ENCODE measurements around the gene PPFIA4.

PPFIA4 gene

GRCh38 chr1:203099805-203100515 is 73.7 kb downstream of the PPFIA4 start:
- DNase-seq (ENCODE audit: low read depth) = no peak

GRCh38 chr1:203100516-203100869 is 74.2 kb downstream of the PPFIA4 start:
- DNase-seq (ENCODE audit: low read depth) = no peak

- DNase-seq (ENCODE audit: low read depth) = no peak
Measured at GRCh38 chr1:203101813-203102634, 75.7 kb downstream of the PPFIA4 start.

DNA sequence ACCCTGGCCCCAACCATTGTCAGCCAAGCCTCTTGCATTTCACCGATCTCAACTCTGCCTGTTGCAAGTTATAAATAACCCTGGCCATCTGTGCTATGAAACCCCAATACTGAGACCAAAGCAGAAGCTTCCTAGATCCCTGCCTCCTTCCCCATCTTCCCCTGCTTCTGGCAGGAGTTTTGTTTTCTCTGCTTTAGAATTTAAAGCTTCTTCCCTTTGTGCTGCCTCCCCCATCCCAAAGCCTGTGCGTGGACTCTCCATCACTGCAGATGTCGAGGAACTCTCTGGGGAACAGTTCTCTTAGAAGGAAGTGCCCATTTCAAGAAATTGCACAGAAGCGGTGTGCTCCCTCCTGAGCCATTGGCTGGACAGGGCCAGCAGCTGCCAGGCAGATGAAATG is 76.9 kb downstream of the PPFIA4 start:
- DNase-seq (ENCODE audit: low read depth) = no peak

- no peak for DNase-seq (ENCODE audit: low read depth)
Measured at GRCh38 chr1:203103829-203104495, 77.7 kb downstream of the PPFIA4 start.

- DNase-seq (ENCODE audit: low read depth) = no peak
Measured at GRCh38 chr1:203104789-203105390, 78.6 kb downstream of the PPFIA4 start.

DNA sequence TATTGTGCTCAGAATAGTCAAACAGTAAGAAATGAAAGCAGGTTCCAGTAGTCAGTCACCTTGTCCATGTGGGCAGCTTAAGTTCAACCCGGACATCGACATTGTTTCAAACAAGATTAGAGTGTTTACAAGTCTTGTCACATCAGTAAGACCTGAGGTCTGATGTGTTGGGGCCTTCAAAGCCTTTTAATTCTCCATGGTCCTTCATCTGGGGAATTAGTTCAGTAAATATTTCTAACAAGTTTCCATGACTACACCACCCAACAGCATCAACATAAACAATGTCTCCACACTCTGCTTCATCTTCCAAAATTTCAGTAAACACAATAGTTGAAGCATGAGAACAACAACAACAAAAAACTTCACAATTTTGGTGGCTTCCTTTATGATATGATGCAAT is 86.2 kb downstream of the PPFIA4 start:
- DNase-seq (ENCODE audit: low read depth) = no peak

DNA sequence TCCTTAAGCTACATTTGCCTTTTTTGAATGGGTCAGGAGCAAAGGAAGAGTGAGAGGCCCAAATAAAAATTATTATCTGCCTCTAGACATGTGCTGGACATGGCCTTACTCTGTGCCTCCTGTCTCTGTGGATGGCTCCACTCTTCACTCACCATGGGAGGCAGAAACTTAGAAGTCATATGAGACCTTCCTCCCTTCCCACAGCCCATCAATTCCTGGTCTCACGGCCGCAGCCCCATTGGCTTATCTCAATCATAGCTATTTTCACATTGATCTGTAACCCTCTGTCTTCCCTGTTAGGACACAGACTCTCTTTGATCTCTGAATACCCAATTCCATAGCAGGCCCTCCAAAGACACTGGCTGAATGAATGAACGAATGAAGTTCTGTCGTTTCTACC is 87.0 kb downstream of the PPFIA4 start:
- DNase-seq (ENCODE audit: low read depth) = no peak

- DNase-seq (ENCODE audit: low read depth) = no peak
Measured at GRCh38 chr1:203114202-203114601, 87.9 kb downstream of the PPFIA4 start.

- no peak for DNase-seq (ENCODE audit: low read depth)
Measured at GRCh38 chr1:203116091-203116820, 90.0 kb downstream of the PPFIA4 start.

DNA sequence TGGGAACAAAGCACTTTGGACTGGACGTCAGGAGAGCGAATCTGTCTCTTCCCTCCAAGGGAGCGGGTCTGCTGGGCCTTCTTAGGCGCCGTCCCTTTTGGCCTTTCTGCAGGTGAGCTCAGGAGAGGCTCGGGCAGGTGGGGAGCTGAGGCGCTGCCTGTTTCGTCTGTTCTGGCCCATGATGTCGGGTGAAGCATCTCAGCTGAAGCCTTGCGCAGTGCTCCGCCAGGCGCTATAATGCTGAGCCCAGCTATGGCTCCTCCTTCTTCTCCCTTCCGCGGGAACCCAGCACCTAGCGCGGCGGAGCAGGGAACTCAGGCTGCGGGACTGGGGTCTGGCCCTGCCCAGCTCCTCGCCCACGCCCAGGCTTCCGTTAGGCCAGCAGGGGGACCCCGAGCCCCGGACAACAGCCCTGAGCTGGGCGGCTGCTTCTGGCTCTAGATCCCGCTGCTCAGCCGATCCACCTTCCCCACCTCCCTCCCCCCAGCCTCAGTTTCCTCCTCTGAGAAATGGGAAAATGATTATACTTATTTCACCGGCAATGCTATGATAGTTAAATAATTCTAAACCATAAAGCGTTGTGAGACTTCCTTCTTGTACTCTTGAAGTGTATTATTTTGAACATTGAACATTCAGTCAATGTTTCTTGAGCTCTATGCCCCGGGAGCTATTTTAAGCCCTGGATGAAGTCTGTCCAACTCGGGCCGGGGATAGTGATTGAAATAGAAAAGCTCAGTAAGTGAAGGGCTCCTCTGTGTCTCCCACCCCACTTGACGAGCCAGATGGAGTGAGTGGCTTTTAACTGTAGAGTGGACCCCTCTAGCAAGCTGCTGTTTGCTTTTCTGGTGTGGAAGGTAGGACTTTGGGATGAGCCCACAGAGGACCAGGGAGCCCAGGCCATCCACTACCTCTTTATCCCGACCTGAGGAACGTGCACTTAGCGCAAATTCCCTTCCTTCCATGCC is 91.6 kb downstream of the PPFIA4 start:
- peak; percentile 49 for DNase-seq (ENCODE audit: low read depth)

DNA sequence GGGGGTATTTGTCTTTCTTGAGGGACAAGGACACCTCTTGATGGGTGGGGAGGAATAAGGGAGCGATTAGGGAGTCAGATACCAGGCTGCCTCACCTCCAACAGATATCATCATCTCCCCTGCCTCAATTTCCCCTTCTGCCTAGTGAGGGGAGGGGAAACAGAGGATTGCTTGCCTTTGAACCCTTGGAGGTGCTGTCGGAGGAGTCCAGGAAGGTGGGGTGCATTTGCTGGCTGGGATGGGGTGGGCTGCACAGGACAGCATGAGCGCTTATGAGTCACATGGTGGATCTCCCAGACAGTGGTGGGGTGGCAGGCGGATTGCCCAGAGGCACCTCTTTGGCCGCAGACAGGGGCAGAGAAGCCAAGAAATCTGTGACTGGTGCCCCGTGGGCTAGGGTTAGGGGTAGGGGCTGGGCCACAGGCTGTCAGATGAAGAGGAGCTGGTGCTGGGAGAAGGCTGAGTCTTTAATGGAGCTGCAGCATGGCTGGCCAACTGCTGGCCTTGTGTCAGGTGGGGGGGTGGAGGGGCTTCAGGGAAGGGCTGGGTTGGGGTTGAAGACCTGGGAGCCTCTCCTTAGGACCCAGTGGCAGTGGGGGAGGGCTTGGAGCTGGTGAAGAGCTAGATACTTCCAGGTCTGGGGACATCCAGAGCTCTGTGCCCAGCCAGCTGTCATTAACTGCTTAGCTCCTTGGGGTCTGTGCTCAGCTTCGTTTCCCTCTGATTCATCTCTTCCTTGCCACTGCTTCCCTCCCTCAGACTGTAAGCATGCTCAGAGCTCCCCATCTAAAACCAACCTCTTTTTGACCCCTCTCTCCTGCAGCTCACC is 94.2 kb downstream of the PPFIA4 start:
- DNase-seq (ENCODE audit: low read depth) = no peak

DNA sequence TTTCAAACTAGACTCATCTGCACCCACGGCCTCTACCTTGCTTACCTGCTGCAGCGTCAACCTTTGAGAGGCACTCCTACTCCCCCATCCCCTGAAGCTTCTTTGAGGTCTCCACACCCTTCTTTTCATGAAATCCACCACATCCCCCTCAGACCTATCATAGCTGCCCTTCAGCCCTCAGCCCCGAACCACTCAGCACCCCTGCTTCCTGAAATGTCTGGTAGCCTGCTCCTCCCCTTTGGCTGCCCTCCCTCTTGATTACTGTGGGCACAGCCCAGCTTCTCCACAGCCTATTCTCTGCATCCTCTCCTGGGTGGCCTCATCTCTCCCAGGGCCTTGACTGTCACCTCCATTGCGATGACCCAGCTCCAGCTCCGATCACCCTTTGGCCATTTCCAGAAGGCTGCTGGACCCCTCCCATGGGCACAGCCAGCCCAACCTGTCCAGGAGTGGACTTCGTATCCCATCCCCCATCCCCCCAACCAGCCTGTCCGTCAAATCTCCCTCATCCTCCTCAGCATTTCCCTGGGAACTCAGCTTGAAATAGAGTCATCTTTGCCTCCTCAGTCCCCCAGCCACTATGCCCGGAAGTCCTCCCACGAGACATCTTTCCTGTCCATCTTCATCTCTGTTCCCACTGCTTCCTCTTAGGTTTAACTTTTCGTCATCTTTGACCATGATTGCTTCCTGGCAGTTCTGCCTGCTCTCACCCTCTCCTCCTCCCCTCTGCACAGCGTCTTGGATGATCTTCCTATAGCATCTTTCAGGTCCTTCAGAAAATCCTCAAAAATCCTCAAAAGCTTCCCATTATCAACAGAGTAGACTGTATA is 95.1 kb downstream of the PPFIA4 start:
- no peak for DNase-seq (ENCODE audit: low read depth)

GRCh38 chr1:203122159-203122558 is 95.9 kb downstream of the PPFIA4 start:
- DNase-seq (ENCODE audit: low read depth) = no peak

DNA sequence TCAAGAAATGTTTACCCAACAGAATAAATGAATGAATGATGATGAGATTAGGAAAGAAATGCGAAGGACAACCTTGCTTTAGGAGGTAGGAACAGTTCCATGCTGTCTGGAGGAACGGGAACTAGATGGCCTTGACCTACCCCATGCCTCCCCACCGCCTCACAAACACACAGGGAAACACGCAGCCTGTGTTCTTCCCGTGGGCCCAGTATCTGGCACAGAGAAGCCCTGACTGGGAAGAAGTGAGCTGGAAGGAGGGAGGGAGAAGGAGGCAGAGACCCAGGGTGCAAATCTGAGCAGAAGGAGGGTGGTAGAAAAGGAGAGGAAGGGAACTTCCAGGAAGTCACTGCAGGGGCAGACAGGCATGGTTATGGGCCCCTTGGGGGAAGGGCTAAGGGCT is 97.7 kb downstream of the PPFIA4 start:
- no peak for DNase-seq (ENCODE audit: low read depth)

DNA sequence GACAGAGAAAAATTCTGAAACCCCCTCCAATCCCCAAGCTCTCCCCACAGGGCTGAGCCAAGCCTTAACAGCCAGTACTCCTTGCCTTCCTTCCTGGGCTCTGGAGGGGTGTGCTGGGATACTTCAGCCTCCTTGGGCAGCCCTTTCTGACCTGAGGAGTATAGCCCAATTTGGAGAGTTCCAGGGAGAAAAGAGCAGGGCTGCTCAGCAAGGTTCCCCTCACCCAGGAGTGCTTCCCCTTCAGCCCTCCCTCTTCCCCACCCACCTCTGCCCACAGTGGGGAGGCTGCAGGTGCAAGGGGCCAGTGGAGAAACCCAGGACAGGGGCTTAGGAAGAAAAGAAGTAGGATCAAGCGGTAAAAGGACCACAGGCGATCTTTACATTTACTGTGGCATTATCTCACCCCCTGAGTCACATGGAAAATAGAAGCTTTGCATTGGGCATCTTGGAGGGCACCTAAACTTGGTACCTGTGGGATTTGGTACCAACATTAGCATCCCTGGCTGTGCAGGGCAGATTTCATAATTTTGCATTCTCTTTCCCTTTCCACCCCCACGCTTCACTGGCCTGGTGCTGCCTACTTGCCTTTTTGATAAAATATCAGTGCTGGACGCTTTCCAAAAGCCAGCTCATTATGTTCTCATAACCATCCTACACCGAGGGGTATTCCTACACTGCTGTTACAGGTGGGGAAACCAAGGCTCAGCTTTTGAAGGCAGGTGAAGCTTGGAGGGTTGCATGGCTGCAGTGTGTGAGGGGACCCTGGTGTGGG is 98.4 kb downstream of the PPFIA4 start:
- DNase-seq (ENCODE audit: low read depth) = peak; percentile 74

- peak; percentile 29 for DNase-seq (ENCODE audit: low read depth)
Measured at GRCh38 chr1:203126151-203126865, 100.0 kb downstream of the PPFIA4 start.

Measured in amniotic epithelial cell (primary cell).